Esophagus muscularis mucosa (tissue), 4 donors: Measurements from ENCODE around the gene ATP5ME.

Experiments used
- EP300 ChIP-seq: sonication (generic); formaldehyde crosslinking; IDR thresholded peaks from one replicate; pipeline ENCODE4 v1.6.1; 2017; ENCODE audit warnings: antibody characterized with exemption
- POLR2A ChIP-seq: fragments of 450-650 bp; IDR thresholded peaks from one replicate; pipeline ENCODE4 v1.6.1; 2017; ENCODE audit warnings: antibody characterized with exemption, moderate library complexity, mild to moderate bottlenecking, low read depth
- POLR2AphosphoS5 ChIP-seq, 2 donors: sonication (generic); formaldehyde crosslinking; IDR thresholded peaks; one replicate each; pipeline ENCODE4 v1.6.1; 2017; ENCODE audit warnings: antibody characterized with exemption in 2 of 2
- TF ChIP-seq, protein P1 (sequence below), 3 experiments: fragments of 200-600 bp in 2 of 3; fragments of 450-650 bp in 1 of 3; sonication (generic) in 2 of 3; IDR thresholded peaks; one replicate each; pipeline ENCODE4 v1.5.1; 2017 to 2019; ENCODE audit warnings: antibody characterized with exemption in 3 of 3, mild to moderate bottlenecking in 2 of 3, moderate library complexity in 1 of 3

DNA sequence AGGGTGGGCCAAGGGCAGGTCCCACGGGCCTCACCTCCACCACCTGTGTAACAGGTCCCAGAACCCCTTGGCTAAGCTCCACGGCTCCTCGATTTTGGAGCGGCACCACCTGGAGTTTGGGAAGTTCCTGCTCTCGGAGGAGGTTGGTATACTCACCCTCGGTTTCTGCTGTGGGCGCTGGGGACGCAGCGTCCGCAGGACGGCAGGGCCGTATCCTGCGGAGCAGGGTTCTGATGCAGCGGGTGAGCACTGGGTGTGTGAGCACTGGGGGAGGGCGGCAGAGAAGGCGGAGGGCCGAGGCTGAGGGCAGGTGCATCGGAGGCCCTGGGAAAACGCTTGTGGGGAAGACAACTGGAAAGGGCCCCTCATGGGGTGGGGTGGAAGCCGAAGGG, 11.0 kb downstream of the ATP5ME start:
- TF ChIP-seq EP300 (no peak), POLR2A (no peak), POLR2AphosphoS5 (IDR thresholded peaks at IDR 0.05) (no peak)
- TF ChIP-seq, protein P1, sequence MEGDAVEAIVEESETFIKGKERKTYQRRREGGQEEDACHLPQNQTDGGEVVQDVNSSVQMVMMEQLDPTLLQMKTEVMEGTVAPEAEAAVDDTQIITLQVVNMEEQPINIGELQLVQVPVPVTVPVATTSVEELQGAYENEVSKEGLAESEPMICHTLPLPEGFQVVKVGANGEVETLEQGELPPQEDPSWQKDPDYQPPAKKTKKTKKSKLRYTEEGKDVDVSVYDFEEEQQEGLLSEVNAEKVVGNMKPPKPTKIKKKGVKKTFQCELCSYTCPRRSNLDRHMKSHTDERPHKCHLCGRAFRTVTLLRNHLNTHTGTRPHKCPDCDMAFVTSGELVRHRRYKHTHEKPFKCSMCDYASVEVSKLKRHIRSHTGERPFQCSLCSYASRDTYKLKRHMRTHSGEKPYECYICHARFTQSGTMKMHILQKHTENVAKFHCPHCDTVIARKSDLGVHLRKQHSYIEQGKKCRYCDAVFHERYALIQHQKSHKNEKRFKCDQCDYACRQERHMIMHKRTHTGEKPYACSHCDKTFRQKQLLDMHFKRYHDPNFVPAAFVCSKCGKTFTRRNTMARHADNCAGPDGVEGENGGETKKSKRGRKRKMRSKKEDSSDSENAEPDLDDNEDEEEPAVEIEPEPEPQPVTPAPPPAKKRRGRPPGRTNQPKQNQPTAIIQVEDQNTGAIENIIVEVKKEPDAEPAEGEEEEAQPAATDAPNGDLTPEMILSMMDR (IDR thresholded peaks at IDR 0.05): no peak
